Tibial artery (tissue), 4 donors: Measurements from ENCODE around the gene NCBP2.

Source experiments
- DNase-seq, 2 donors: peaks; one replicate each; pipeline ENCODE4 v3.0.0-alpha.2; 2019
- H3K27ac ChIP-seq, 2 donors: fragments of 200-600 bp; sonication (generic) in 1 of 2; 1 replicate in 1 of 2; 2 replicates in 1 of 2; pipeline ENCODE4 v1.5.1; 2018 to 2019; ENCODE audit warnings: mild to moderate bottlenecking in 1 of 2
- H3K27me3 ChIP-seq, 2 donors: fragments of 200-600 bp; sonication (generic) in 1 of 2; one replicate each; pipeline versions ENCODE4 v1.5.1 to v1.6.0; 2016 to 2019
- H3K36me3 ChIP-seq, 3 donors: fragments of 200-600 bp; sonication (generic) in 2 of 3; one replicate each; pipeline ENCODE4 v1.5.1; 2016 to 2019; ENCODE audit warnings: mild to moderate bottlenecking in 2 of 3
- H3K4me1 ChIP-seq, 4 donors: fragments of 200-600 bp; sonication (generic) in 2 of 4; 1 replicate in 3 of 4; 2 replicates in 1 of 4; pipeline ENCODE4 v1.5.1; 2016 to 2019
- H3K4me3 ChIP-seq, 2 donors: fragments of 200-600 bp; sonication (generic) in 1 of 2; 1 replicate in 1 of 2; 2 replicates in 1 of 2; pipeline ENCODE4 v1.5.1; 2018 to 2019; ENCODE audit warnings: mild to moderate bottlenecking in 2 of 2
- H3K9me3 ChIP-seq, 3 donors: fragments of 200-600 bp; sonication (generic) in 1 of 3; one replicate each; pipeline ENCODE4 v1.5.1; 2016 to 2019
- intact Hi-C: fragments of 100-400 bp; cut with DNase I; formaldehyde crosslinking; loops from one replicate; pipeline ENCODE4 v1.15.0; 2023; ENCODE audit warnings: low total_unique reads
- TF ChIP-seq, protein P1 (sequence below), 2 experiments: fragments of 200-600 bp in 1 of 2; fragments of 450-650 bp in 1 of 2; IDR thresholded peaks; one replicate each; pipeline ENCODE4 v1.5.1; 2017 to 2019; ENCODE audit warnings: antibody characterized with exemption in 2 of 2, mild to moderate bottlenecking in 1 of 2, moderate library complexity in 1 of 2

Gene NCBP2

DNA sequence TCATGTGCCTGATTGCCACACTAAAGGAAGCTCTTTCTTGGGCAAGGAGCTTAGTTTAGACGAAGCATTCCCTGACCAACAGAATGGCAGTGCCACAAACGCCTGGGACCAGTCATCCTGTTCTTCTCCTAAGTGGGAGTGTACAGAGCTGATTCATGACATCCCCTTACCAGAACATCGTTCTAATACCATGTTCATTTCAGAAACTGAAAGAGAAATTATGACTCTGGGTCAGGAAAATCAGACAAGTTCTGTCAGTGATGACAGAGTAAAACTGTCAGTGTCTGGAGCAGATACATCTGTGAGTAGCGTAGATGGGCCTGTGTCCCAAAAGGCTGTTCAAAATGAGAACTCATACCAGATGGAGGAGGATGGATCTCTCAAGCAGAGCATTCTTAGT lies 56.2 kb downstream of the NCBP2 start:
- no peak overlapping the region for H3K4me3 ChIP-seq
- H3K4me1 ChIP-seq = no peaks in the 10 kb centered on the region
- DNase-seq = no peak
- H3K27ac ChIP-seq = no peak overlapping the region
- H3K9me3 ChIP-seq = no peaks in the 10 kb centered on the region
- TF ChIP-seq, protein P1, sequence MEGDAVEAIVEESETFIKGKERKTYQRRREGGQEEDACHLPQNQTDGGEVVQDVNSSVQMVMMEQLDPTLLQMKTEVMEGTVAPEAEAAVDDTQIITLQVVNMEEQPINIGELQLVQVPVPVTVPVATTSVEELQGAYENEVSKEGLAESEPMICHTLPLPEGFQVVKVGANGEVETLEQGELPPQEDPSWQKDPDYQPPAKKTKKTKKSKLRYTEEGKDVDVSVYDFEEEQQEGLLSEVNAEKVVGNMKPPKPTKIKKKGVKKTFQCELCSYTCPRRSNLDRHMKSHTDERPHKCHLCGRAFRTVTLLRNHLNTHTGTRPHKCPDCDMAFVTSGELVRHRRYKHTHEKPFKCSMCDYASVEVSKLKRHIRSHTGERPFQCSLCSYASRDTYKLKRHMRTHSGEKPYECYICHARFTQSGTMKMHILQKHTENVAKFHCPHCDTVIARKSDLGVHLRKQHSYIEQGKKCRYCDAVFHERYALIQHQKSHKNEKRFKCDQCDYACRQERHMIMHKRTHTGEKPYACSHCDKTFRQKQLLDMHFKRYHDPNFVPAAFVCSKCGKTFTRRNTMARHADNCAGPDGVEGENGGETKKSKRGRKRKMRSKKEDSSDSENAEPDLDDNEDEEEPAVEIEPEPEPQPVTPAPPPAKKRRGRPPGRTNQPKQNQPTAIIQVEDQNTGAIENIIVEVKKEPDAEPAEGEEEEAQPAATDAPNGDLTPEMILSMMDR (IDR thresholded peaks at IDR 0.05) = no peak
- intact Hi-C loops = no loop called here
- H3K36me3 ChIP-seq = peaks cover 17 to 29% (median 23%) of the 10 kb centered on the region in 3 donors
- H3K27me3 ChIP-seq = no peaks in the 10 kb centered on the region
